NCI-H1092 treated with DMSO at 0.1 percent for 48 hours (cell line): ENCODE measurements around the gene PLEKHG4.

Source experiments
- DNase-seq: peaks from one replicate; lab custom pipeline; 2025; lab: John Stamatoyannopoulos, UW

The PLEKHG4 gene

GRCh38 chr16:67284699-67285646 lies 5.6 kb downstream of the PLEKHG4 start:
- peak; percentile 87 for DNase-seq

GRCh38 chr16:67286441-67287235 lies 7.3 kb downstream of the PLEKHG4 start:
- DNase-seq, result no peak

- no peak for DNase-seq
These were observed 8.6 kb downstream of the PLEKHG4 start for GRCh38 chr16:67287960-67288359.

GRCh38 chr16:67291461-67291860 lies 12.1 kb downstream of the PLEKHG4 start:
- no peak for DNase-seq

- DNase-seq, result no peak
These were observed 14.9 kb downstream of the PLEKHG4 start for GRCh38 chr16:67294171-67294757.

GRCh38 chr16:67294938-67295361 lies 15.6 kb downstream of the PLEKHG4 start:
- no peak for DNase-seq

- DNase-seq, result no peak
These were observed 17.1 kb downstream of the PLEKHG4 start for GRCh38 chr16:67296420-67296819.

- no peak for DNase-seq
These were observed 18.9 kb downstream of the PLEKHG4 start for GRCh38 chr16:67298277-67298676.

- no peak for DNase-seq
These were observed 19.9 kb downstream of the PLEKHG4 start for GRCh38 chr16:67299269-67299668.

- DNase-seq, result no peak
These were observed 21.9 kb downstream of the PLEKHG4 start for GRCh38 chr16:67301080-67301782.

GRCh38 chr16:67302076-67302475 lies 22.7 kb downstream of the PLEKHG4 start:
- DNase-seq, result no peak

GRCh38 chr16:67302970-67303369 lies 23.6 kb downstream of the PLEKHG4 start:
- DNase-seq, result no peak

GRCh38 chr16:67304020-67304419 lies 24.7 kb downstream of the PLEKHG4 start:
- no peak for DNase-seq

GRCh38 chr16:67305216-67306071 lies 26.1 kb downstream of the PLEKHG4 start:
- no peak for DNase-seq

- DNase-seq, result no peak
These were observed 31.2 kb downstream of the PLEKHG4 start for GRCh38 chr16:67310561-67310960.

GRCh38 chr16:67311607-67312488 lies 32.5 kb downstream of the PLEKHG4 start:
- DNase-seq, result no peak

GRCh38 chr16:67312719-67313118 lies 33.4 kb downstream of the PLEKHG4 start:
- no peak for DNase-seq

- no peak for DNase-seq
These were observed 38.5 kb downstream of the PLEKHG4 start for GRCh38 chr16:67317853-67318252.

- no peak for DNase-seq
These were observed 46.8 kb downstream of the PLEKHG4 start for GRCh38 chr16:67326115-67326471.
